Epidermal melanocyte (primary cell): Measurements from ENCODE around the gene INCENP.
"Not testable (repeated sequence)": the region's sequence is repeated elsewhere in the genome, so short reads cannot be mapped to it uniquely, and the experiment has no call there.

Source experiments
- DNase-seq: peaks from one replicate; pipeline ENCODE4 v3.0.0; 2011; ENCODE audit warnings: low spot score; ENCODE audit not compliant: insufficient read length

Gene INCENP

DNA sequence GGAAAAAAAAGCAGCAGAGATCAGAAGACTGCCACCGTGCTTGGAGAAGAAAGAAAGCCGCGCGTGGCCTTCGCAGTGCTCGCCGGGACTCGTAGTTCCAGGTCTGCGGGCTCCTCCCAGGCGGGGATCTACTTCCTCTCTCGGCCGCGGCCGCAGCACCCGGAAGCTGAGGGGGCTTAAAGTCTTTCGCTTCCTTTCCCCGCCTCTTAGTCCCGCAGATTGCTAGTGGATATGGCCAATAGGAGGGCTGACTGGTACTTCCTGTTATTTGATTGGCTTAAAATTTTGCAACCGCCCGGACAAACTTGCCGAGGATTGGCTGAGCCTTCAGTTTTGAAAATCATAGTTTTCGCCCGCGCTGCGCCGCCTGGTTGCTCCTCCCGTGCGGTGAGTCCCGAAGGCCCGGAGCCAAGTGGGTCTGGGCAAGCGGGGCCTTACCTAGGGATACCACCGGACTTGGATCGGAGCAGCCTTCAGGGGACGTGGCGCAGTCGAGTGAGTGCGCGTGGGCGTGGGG lies at the start of gene INCENP:
Gene INCENP (plus strand): TSS at position 343 of the 517 bp plus-strand sequence. CDS start 4,151 bp downstream, outside the sequence.
- DNase-seq, result peak; percentile 97

- DNase-seq, result no peak
Measured at GRCh38 chr11:62075438-62075837, 48.4 kb upstream of the INCENP start.

GRCh38 chr11:62077132-62077531 lies 46.7 kb upstream of the INCENP start:
- no peak for DNase-seq

GRCh38 chr11:62081378-62082291 lies 42.2 kb upstream of the INCENP start:
- DNase-seq, result peak; percentile 49

DNA sequence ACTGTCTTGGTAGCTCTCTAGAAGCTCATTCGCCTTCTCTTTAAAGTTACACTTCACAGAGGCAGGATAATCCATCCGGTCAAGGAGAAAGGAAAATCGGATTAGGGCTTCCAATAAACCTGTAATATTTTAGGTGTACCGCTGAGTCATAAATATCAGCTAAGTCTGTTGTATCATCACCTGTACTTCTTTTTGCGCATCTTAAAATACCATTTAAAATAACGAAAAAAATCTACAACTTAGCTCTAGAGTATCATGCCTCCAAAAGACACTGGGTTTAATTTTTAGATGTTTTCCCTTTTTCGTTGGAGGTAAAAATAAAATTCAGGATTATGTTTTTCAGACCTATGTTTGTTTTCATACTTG lies 41.5 kb upstream of the INCENP start:
- DNase-seq, result no peak

DNA sequence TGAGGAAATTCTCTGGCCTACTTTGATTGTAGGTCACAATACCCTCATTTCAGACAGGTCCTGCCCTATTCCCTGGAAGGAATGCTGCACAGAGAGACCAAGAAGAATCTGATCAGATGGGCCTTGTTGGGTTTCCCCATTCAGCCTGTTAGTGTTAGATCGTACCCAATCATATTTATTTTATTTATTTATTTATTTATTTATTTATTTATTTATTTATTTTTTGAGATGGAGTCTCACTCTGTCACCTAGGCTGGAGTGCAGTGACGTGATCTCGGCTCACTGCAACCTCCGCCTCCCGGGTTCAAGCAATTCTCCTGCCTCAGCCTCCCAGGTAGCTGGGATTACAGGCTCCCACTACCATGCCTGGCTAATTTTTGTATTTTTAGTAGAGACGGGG lies 39.0 kb upstream of the INCENP start:
- not testable (repeated sequence) for DNase-seq

- DNase-seq, result no peak
Measured at GRCh38 chr11:62087694-62088093, 36.1 kb upstream of the INCENP start.

- no peak for DNase-seq
Measured at GRCh38 chr11:62088331-62088933, 35.4 kb upstream of the INCENP start.

DNA sequence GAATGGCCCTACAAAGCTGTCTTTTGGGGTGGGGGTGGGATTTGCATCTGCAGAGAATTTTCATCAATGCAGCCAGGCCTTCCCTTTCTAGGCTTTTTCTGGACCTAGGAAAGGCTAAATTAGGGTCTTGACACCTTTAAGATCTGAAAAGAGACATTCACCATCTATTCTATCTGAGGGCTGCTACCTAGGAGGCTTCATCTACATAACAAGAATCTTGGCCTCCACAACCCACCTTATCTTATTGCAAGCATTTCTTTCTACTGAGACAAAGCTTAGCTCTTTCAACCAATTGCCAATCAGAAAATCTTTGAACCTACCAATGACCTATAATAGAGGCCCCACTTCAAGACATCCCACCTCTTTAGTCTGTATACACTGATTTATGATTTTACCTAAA lies 20.7 kb upstream of the INCENP start:
- no peak for DNase-seq

GRCh38 chr11:62103986-62104385 lies 19.8 kb upstream of the INCENP start:
- DNase-seq, result no peak

GRCh38 chr11:62104816-62105653 lies 18.8 kb upstream of the INCENP start:
- DNase-seq, result no peak

DNA sequence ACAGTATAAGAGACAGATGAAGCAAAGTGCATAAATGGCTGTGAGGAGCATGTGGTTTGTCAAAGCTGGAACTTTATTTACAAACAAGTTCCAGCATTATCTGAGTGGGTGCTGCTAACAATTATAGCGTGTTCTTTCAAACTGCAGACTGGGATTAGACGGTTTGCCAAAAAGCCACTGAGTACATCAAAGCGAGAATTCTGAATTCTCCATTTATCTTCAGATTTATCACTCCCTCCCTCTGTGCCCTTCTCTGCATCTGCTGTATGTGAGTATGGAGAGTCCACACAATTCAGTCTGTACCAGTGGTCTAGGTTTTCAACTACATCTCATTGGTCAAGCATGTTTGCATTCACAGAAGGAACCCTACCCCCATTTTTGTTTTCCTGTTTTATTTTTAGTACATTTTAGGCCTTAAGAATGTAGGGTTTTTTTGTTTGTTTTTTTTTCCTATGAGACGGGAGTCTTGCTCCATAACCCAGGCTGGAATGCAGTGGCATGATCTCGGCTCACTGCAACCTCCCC lies 18.1 kb upstream of the INCENP start:
- no peak for DNase-seq

- DNase-seq, result no peak
Measured at GRCh38 chr11:62108017-62108750, 15.6 kb upstream of the INCENP start.

DNA sequence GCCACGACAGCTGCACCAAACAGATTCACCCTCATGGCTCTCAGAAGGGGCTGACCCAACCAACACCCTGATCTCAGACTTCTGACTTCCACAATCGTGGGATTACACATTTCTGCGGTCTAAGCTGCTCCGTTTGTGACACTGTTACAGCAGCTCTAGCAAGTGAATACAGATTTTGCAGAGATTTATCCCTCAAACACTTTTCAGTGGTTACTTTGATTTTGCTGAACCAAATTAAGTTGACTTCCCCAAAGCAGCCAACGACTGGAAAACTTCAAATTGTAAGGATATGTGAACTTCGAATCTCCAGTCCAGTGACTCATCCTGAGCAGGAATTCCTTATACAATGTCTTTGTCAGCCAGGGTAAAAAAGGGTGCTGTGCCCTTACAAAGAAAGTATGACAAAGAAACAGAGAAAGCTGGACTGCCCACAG lies 14.8 kb upstream of the INCENP start:
- no peak for DNase-seq

DNA sequence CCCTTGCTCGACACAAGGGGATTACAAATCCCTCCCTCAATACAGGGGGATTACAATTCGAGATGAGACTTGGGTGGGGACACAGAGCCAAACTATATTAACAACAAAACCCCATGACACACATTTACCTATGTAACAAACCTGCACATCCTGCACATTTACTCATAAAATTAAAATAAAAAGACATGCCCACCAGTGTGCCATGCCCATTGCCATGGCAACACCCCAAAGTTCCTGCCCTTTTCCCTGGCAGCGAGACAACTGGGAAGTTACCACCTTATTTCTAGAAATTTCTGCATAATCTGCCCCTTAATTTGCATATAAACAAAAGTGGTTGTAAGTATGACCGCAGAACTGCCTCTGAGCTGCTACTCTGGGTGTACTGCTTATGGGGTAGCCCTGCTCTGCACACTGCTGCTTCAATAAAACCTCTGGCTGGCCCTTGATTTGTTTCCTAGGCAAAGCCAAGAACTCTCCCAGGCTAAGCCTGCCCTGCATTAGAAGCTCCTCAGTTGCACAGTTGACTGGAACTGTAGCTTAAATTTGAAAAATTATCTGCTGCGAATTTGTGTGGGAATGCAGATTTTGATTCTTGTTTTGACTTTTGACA lies 8.6 kb upstream of the INCENP start:
- no peak for DNase-seq

- no peak for DNase-seq
Measured at GRCh38 chr11:62116451-62116850, 7.4 kb upstream of the INCENP start.

- no peak for DNase-seq
Measured at GRCh38 chr11:62119569-62119968, 4.2 kb upstream of the INCENP start.

DNA sequence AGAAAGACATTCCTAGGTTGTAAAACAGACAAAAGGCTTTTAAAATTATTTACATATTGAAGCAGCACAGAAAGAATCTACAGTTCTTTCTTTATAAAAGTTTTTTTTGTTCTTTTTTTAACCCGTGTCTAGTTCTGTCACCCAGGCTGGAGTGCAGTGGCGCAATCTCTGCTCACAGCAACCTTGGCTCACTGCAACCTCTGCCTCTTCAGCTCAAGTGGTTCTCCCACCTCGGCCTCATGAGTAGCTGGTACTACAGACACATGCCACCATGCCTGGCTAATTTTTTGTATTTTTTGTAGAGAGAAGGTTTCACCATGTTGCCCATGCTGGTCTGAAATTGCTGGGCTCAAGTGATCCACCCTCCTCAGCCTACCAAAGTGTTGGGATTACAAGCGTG lies 3.8 kb upstream of the INCENP start:
- no peak for DNase-seq

DNA sequence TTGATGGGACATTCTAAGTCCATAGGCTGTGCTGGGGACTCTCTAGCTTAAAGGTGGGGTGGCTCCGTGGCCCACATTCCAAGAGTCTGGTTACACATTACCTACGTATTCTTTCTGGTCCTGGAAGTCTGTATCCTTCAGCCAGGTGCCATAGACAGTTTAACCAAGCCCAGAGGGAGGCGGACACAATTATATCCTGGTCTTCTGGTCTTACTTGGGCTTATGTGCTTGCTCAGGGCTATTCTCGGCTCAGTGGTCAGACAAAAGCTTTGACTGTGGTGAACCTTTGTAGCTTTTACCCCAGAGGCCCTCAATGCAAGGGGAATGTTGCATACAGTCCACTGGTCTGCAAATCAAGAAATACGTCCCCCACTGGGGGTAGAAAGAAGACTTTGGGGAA lies 3.4 kb upstream of the INCENP start:
- no peak for DNase-seq

- DNase-seq, result no peak
Measured at GRCh38 chr11:62122076-62122475, 1.7 kb upstream of the INCENP start.
